ENCODE results near the gene OR4D5. TPM values are rescaled to one million over a fixed set of nuclear protein-coding genes. Genes with fewer than 3 reads are reported as not detected.

Gene OR4D5
- total RNA-seq, 1 donor = not detected

- no peak overlapping the region for H3K4me3 ChIP-seq (ENCODE audit: insufficient read depth, low read length)
- H3K27ac ChIP-seq (ENCODE audit: low read depth, low read length) = no peak overlapping the region
- no peaks in the 10 kb centered on the region for H3K79me2 ChIP-seq (ENCODE audit: insufficient read depth, low read length)
- no peaks in the 10 kb centered on the region for H3K4me1 ChIP-seq (ENCODE audit: insufficient read depth, low read length)
- no peak overlapping the region for H2AFZ ChIP-seq (ENCODE audit: low read length)
- TF ChIP-seq, protein P1, sequence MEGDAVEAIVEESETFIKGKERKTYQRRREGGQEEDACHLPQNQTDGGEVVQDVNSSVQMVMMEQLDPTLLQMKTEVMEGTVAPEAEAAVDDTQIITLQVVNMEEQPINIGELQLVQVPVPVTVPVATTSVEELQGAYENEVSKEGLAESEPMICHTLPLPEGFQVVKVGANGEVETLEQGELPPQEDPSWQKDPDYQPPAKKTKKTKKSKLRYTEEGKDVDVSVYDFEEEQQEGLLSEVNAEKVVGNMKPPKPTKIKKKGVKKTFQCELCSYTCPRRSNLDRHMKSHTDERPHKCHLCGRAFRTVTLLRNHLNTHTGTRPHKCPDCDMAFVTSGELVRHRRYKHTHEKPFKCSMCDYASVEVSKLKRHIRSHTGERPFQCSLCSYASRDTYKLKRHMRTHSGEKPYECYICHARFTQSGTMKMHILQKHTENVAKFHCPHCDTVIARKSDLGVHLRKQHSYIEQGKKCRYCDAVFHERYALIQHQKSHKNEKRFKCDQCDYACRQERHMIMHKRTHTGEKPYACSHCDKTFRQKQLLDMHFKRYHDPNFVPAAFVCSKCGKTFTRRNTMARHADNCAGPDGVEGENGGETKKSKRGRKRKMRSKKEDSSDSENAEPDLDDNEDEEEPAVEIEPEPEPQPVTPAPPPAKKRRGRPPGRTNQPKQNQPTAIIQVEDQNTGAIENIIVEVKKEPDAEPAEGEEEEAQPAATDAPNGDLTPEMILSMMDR (IDR thresholded peaks at IDR 0.05; ENCODE audit: extremely low read depth, low read depth, low read length) = no peak
- H3K4me2 ChIP-seq (ENCODE audit: insufficient read depth, low read length) = no peak overlapping the region
- no peaks in the 10 kb centered on the region for H3K27me3 ChIP-seq (ENCODE audit: insufficient read depth, low read length)
- H4K20me1 ChIP-seq (ENCODE audit: insufficient read depth, low read length) = no peaks in the 10 kb centered on the region
- DNase-seq (ENCODE audit: insufficient read length, low spot score, missing footprints) = no peak
- no peaks in the 10 kb centered on the region for H3K36me3 ChIP-seq (ENCODE audit: insufficient read depth, low read length)
- H3K9me3 ChIP-seq (ENCODE audit: low read depth, low read length) = no peaks in the 10 kb centered on the region
Measured at GRCh38 chr11:123979311-123979710, 39.9 kb downstream of the OR4D5 start.

Other genes starting within 250 kb of the OR4D5 start
- gene ZNF202, start 198.0 kb upstream of the OR4D5 start, total RNA-seq = 5.6 and 6.5 TPM in 2 replicates
- gene OR6X1, start 185.1 kb upstream of the OR4D5 start, total RNA-seq = not detected in 2 replicates
- gene OR6M1, start 133.3 kb upstream of the OR4D5 start, total RNA-seq = not detected in 2 replicates
- gene TMEM225, start 53.9 kb upstream of the OR4D5 start, total RNA-seq = not detected in 2 replicates
- gene OR8D4, start 37.5 kb upstream of the OR4D5 start, total RNA-seq = under 0.01 TPM in 2 replicates
- not detected in 2 replicates for gene OR6T1, start 4.2 kb downstream of the OR4D5 start, total RNA-seq
- gene OR10S1, start 38.2 kb downstream of the OR4D5 start, total RNA-seq = not detected in 2 replicates
- not detected in 2 replicates for gene OR10G6, start 55.5 kb downstream of the OR4D5 start, total RNA-seq
- gene OR10G4, start 73.4 kb downstream of the OR4D5 start, total RNA-seq = not detected in 2 replicates
- not detected in 2 replicates for gene OR10G9, start 83.4 kb downstream of the OR4D5 start, total RNA-seq
- not detected in 2 replicates for gene OR10G8, start 87.2 kb downstream of the OR4D5 start, total RNA-seq
- not detected in 2 replicates for gene OR10G7, start 101.7 kb downstream of the OR4D5 start, total RNA-seq
- 12.3 and 17.4 TPM in 2 replicates for gene VWA5A, start 175.8 kb downstream of the OR4D5 start, total RNA-seq
- not detected in 2 replicates for gene OR10D3, start 243.7 kb downstream of the OR4D5 start, total RNA-seq